GM19099 (cell line): ENCODE measurements around the gene LHFPL2.

Experiments
- POLR2A ChIP-seq: IDR thresholded peaks from 3 replicates; pipeline ENCODE4 v1.6.1; 2011; ENCODE audit warnings: low read depth; ENCODE audit not compliant: insufficient read length; ENCODE audit errors: extremely low read depth

LHFPL2 gene

DNA sequence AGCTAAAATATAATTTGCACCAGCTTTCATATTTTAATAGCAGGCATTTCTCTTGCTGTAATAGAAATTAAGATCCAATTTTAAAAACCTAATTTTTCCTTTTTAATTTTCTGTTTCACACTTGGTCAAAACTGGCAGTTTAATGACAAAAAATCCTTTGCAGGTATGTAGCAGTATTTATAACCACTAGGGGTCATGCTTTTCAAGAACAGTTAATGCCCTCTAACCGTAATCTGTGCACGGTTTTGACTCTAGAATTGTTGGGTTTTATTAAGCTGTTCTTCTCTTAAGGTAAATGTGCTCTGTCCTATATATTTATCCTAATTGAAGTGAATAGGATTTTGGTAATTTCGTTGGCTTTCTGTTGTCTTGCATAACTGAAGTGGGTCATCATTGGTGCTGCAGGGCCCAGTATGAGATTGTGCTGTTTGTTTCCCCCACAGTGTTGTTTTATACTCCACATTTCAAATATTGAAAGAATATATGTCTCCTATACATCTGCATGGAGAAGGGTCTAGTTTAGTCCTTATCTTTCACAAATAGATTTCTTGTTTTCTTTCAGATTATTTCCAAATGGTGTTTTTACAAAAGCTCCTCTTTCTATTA, 180.7 kb downstream of the LHFPL2 start:
- no peak for TF ChIP-seq POLR2A

DNA sequence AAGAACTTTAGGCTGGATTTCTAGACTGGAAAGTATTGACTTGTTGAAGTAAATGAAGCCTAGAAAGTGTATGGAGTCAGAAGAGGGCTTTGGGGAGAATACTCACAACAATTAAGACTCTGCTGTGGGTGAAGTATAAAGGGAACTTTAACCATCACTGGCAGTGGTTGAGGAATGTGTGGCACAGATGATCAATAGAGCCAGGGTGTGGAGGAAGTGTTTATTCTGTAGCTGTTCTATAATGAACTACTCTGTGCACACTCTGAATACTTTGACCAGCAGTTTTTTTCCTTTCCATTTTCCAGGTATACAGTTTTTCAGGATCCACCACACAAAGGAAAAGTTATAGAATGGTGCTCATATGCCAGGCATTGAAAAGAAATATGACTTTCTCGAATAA, 181.4 kb downstream of the LHFPL2 start:
- no peak for TF ChIP-seq POLR2A

- no peak for TF ChIP-seq POLR2A
These were observed 189.7 kb downstream of the LHFPL2 start for GRCh38 chr5:78458843-78459242.

DNA sequence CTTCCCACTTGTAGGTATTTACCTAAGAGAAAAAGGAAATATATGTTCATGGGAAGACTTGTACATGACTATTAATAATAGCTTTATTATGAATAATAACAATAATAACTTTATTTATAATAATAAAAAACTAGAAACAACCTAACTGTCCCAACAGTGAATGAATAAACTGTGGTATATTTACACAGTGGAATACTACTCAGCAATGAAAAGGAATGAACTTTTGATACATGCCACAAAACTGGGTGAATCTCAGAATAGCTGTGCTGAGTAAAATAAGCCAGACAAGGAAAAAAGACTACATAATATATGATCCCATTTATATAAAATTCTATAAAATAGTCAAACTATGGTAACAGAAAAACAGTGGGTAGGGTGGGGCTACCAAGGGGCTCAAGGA, 199.5 kb downstream of the LHFPL2 start:
- no peak for TF ChIP-seq POLR2A

DNA sequence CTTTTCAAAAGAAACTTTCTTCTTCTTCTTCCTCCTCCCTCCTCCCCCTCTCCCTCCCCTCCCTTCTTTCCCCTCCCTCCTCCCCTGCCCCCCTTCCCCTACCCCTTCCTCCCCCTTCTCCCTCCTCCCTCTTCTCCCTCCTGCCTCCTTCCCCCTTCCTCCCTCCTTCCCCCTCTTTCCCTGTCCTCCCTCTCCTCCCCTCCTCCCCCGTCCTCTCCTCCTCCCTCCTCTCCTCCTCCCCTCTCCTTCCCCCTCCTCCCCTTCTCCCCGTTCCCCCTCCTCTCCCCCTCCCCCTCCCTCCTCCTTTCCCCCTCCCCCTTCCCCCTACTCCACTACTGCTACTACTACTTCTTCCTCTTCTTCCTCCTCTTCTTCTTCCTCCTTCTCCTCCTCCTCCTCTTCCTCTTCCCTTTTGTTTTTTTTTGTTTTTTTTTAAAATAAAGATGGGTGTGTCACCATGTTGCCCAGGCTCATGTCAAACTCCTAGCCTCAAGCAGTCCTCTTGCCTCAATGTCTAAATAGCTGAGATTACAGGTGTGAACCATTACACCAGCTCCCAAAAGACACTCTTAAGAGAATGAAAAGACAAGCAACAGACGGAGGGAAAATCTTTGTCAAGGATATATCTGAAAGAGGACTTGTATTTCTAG, 200.7 kb downstream of the LHFPL2 start:
- TF ChIP-seq POLR2A = no peak
